ENCODE results near the gene UGT1A9.
"Not testable (repeated sequence)": the region's sequence is repeated elsewhere in the genome, so short reads cannot be mapped to it uniquely, and the experiment has no call there.

Gene UGT1A9

GRCh38 chr2:233671290-233672161, at the start of gene UGT1A9:
Gene UGT1A9 (plus strand): TSS chr2:233671898. CDS start chr2:233671935, 37 bp downstream.
- no peak for DNase-seq

- no peak for DNase-seq
Measured at GRCh38 chr2:233627331-233628025, 44.2 kb upstream of the UGT1A9 start.

- DNase-seq: not testable (repeated sequence)
Measured at GRCh38 chr2:233636306-233636705, 35.4 kb upstream of the UGT1A9 start, which contains the start of gene UGT1A10. Gene UGT1A10 (plus strand): TSS chr2:233636448. CDS start chr2:233636523, 75 bp downstream.

- DNase-seq: no peak
Measured at GRCh38 chr2:233638836-233639235, 32.9 kb upstream of the UGT1A9 start.

- DNase-seq: no peak
Measured at GRCh38 chr2:233639860-233640259, 31.8 kb upstream of the UGT1A9 start.

- DNase-seq: no peak
Measured at GRCh38 chr2:233643128-233643527, 28.6 kb upstream of the UGT1A9 start.

- DNase-seq: not testable (repeated sequence)
Measured at GRCh38 chr2:233646033-233646432, 25.7 kb upstream of the UGT1A9 start.

- no peak for DNase-seq
Measured at GRCh38 chr2:233650981-233651380, 20.7 kb upstream of the UGT1A9 start.

- no peak for DNase-seq
Measured at GRCh38 chr2:233651430-233651829, 20.3 kb upstream of the UGT1A9 start.

- DNase-seq: no peak
Measured at GRCh38 chr2:233654501-233654900, 17.2 kb upstream of the UGT1A9 start.

- no peak for DNase-seq
Measured at GRCh38 chr2:233655043-233655442, 16.7 kb upstream of the UGT1A9 start.

- not testable (repeated sequence) for DNase-seq
Measured at GRCh38 chr2:233655943-233656342, 15.8 kb upstream of the UGT1A9 start.

- DNase-seq: no peak
Measured at GRCh38 chr2:233656443-233656842, 15.3 kb upstream of the UGT1A9 start.

- DNase-seq: no peak
Measured at GRCh38 chr2:233658610-233659009, 13.1 kb upstream of the UGT1A9 start.

- no peak for DNase-seq
Measured at GRCh38 chr2:233663911-233664310, 7.8 kb upstream of the UGT1A9 start.

- no peak for DNase-seq
Measured at GRCh38 chr2:233668605-233669260, 3.0 kb upstream of the UGT1A9 start.

- DNase-seq: no peak
Measured at GRCh38 chr2:233672886-233673285, 1.2 kb downstream of the UGT1A9 start.

- DNase-seq: no peak
Measured at GRCh38 chr2:233673896-233674295, 2.2 kb downstream of the UGT1A9 start.

- no peak for DNase-seq
Measured at GRCh38 chr2:233674314-233674713, 2.6 kb downstream of the UGT1A9 start.

- no peak for DNase-seq
Measured at GRCh38 chr2:233674995-233675394, 3.3 kb downstream of the UGT1A9 start.

- DNase-seq: no peak
Measured at GRCh38 chr2:233676046-233676445, 4.3 kb downstream of the UGT1A9 start.

GRCh38 chr2:233679196-233679595, 7.5 kb downstream of the UGT1A9 start:
- no peak for DNase-seq

GRCh38 chr2:233680361-233681045, 8.8 kb downstream of the UGT1A9 start:
- DNase-seq: no peak

Measured in T1000 (cell line).